Suprapubic skin (tissue), 4 donors: ENCODE results near the gene NNAT.

ENCODE experiments used
- EP300 ChIP-seq: sonication (generic); formaldehyde crosslinking; IDR thresholded peaks from one replicate; pipeline ENCODE4 v1.6.1; 2017; ENCODE audit warnings: antibody characterized with exemption
- POLR2A ChIP-seq, 2 donors: fragments of 450-650 bp; IDR thresholded peaks; one replicate each; pipeline ENCODE4 v1.6.1; 2017; ENCODE audit warnings: antibody characterized with exemption in 2 of 2, mild to moderate bottlenecking in 2 of 2, moderate library complexity in 2 of 2
- POLR2AphosphoS5 ChIP-seq, 3 donors: sonication (generic); formaldehyde crosslinking; IDR thresholded peaks; one replicate each; pipeline ENCODE4 v1.6.1; 2017; ENCODE audit warnings: antibody characterized with exemption in 3 of 3
- TF ChIP-seq, protein P1 (sequence below), 2 donors: fragments of 200-600 bp in 1 of 2; fragments of 450-650 bp in 1 of 2; sonication (generic) in 1 of 2; IDR thresholded peaks; one replicate each; pipeline ENCODE4 v1.5.1; 2016 to 2019; ENCODE audit warnings: antibody characterized with exemption in 2 of 2, mild to moderate bottlenecking in 1 of 2, moderate library complexity in 1 of 2

DNA sequence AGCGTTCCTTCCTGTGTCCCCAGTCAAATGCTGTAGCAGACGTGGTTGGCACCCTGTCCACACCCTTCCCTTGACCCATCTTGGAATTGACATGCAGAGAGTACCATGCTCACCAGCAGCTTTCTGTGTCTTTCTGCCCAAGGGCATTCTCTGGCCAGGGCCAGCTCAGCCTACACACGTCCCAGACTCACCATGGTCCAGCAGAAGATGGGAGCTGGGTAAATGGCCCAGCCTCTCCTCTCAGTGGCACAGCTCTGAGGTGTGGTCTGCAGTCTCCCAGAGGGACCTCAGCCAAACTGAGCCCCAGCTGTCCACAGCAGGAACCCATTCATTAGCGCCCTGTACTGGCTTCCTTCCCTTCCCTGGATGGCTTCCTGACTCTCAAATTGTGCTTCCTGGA, 37.7 kb downstream of the NNAT start:
- TF ChIP-seq POLR2AphosphoS5 (IDR thresholded peaks at IDR 0.05) = no peak
- TF ChIP-seq, protein P1, sequence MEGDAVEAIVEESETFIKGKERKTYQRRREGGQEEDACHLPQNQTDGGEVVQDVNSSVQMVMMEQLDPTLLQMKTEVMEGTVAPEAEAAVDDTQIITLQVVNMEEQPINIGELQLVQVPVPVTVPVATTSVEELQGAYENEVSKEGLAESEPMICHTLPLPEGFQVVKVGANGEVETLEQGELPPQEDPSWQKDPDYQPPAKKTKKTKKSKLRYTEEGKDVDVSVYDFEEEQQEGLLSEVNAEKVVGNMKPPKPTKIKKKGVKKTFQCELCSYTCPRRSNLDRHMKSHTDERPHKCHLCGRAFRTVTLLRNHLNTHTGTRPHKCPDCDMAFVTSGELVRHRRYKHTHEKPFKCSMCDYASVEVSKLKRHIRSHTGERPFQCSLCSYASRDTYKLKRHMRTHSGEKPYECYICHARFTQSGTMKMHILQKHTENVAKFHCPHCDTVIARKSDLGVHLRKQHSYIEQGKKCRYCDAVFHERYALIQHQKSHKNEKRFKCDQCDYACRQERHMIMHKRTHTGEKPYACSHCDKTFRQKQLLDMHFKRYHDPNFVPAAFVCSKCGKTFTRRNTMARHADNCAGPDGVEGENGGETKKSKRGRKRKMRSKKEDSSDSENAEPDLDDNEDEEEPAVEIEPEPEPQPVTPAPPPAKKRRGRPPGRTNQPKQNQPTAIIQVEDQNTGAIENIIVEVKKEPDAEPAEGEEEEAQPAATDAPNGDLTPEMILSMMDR (IDR thresholded peaks at IDR 0.05) = no peak
- no peak for TF ChIP-seq POLR2A (IDR thresholded peaks at IDR 0.05)
- no peak for TF ChIP-seq EP300
